Measurements from ENCODE around the gene SIGLEC10.
"Not testable (repeated sequence)": the region's sequence is repeated elsewhere in the genome, so short reads cannot be mapped to it uniquely, and the experiment has no call there.

SIGLEC10 gene

GRCh38 chr19:51427201-51427600 is 9.8 kb upstream of the SIGLEC10 start:
- no peak overlapping the region for H3K27ac Mint-ChIP-seq
- TF ChIP-seq CTCF (IDR thresholded peaks at IDR 0.05; ENCODE audit: unreplicated experiment in 3 of 3): no peak
- no peaks in the 10 kb centered on the region for H3K9me3 Mint-ChIP-seq
- H3K4me1 Mint-ChIP-seq: no peaks in the 10 kb centered on the region
- no peaks in the 10 kb centered on the region for H3K36me3 Mint-ChIP-seq (ENCODE audit: low read depth)
- H3K4me3 Mint-ChIP-seq: no peak overlapping the region
- peaks cover 23% of the 10 kb centered on the region for H3K27me3 Mint-ChIP-seq (ENCODE audit: low read depth)

- Mint-ChIP-seq H3K36me3 (ENCODE audit: low read depth) (no peaks in the 10 kb centered on the region), H3K9me3 (no peaks in the 10 kb centered on the region), H3K4me3 (no peak overlapping the region), H3K27ac (no peak overlapping the region), H3K4me1 (no peaks in the 10 kb centered on the region), H3K27me3 (ENCODE audit: low read depth) (peaks cover 31% of the 10 kb centered on the region)
- TF ChIP-seq CTCF (IDR thresholded peaks at IDR 0.05; ENCODE audit: unreplicated experiment in 3 of 3): peak; percentile 97 to 98 (median 97)
Observed at GRCh38 chr19:51422053-51422448, 4.6 kb upstream of the SIGLEC10 start.

GRCh38 chr19:51421229-51422052 is 4.0 kb upstream of the SIGLEC10 start:
- no peak overlapping the region for H3K27ac Mint-ChIP-seq
- no peaks in the 10 kb centered on the region for H3K36me3 Mint-ChIP-seq (ENCODE audit: low read depth)
- no peak overlapping the region for H3K4me3 Mint-ChIP-seq
- peaks cover 28% of the 10 kb centered on the region for H3K27me3 Mint-ChIP-seq (ENCODE audit: low read depth)
- no peaks in the 10 kb centered on the region for H3K9me3 Mint-ChIP-seq
- TF ChIP-seq CTCF (IDR thresholded peaks at IDR 0.05; ENCODE audit: unreplicated experiment in 3 of 3): no peak
- H3K4me1 Mint-ChIP-seq: no peaks in the 10 kb centered on the region

GRCh38 chr19:51420511-51420910 is 3.1 kb upstream of the SIGLEC10 start:
- peaks cover 28% of the 10 kb centered on the region for H3K27me3 Mint-ChIP-seq (ENCODE audit: low read depth)
- H3K27ac Mint-ChIP-seq; H3K4me3 Mint-ChIP-seq; H3K36me3 Mint-ChIP-seq (ENCODE audit: low read depth); H3K4me1 Mint-ChIP-seq; H3K9me3 Mint-ChIP-seq: not testable (repeated sequence)

GRCh38 chr19:51418707-51419106 is 1.3 kb upstream of the SIGLEC10 start:
- no peak overlapping the region for H3K4me3 Mint-ChIP-seq
- no peak for TF ChIP-seq CTCF (IDR thresholded peaks at IDR 0.05; ENCODE audit: unreplicated experiment in 3 of 3)
- no peak overlapping the region for H3K27ac Mint-ChIP-seq
- H3K9me3 Mint-ChIP-seq: no peaks in the 10 kb centered on the region
- no peaks in the 10 kb centered on the region for H3K36me3 Mint-ChIP-seq (ENCODE audit: low read depth)
- no peaks in the 10 kb centered on the region for H3K4me1 Mint-ChIP-seq
- H3K27me3 Mint-ChIP-seq (ENCODE audit: low read depth): peaks cover 28% of the 10 kb centered on the region

- Mint-ChIP-seq H3K27me3 (ENCODE audit: low read depth) (peaks cover 25% of the 10 kb centered on the region), H3K4me3 (no peak overlapping the region), H3K27ac (no peak overlapping the region), H3K4me1 (no peaks in the 10 kb centered on the region), H3K9me3 (no peaks in the 10 kb centered on the region), H3K36me3 (ENCODE audit: low read depth) (no peaks in the 10 kb centered on the region)
- TF ChIP-seq CTCF (IDR thresholded peaks at IDR 0.05; ENCODE audit: unreplicated experiment in 3 of 3): no peak
Observed at GRCh38 chr19:51417810-51418157, 342 bp upstream of the SIGLEC10 start.

GRCh38 chr19:51416422-51416821 is 1.0 kb downstream of the SIGLEC10 start:
- H3K27ac Mint-ChIP-seq, H3K4me1 Mint-ChIP-seq: not testable (repeated sequence)

More at GRCh38 chr19:51416422-51416821, 1.0 kb downstream of the SIGLEC10 start:
- not testable (repeated sequence) for H3K36me3 Mint-ChIP-seq (ENCODE audit: low read depth); H3K4me3 Mint-ChIP-seq; H3K9me3 Mint-ChIP-seq
- peaks cover 15% of the 10 kb centered on the region for H3K27me3 Mint-ChIP-seq (ENCODE audit: low read depth)

All from nephron (organoid).